Measurements from ENCODE around the gene KIF2C. TPM values are rescaled to one million over a fixed set of nuclear protein-coding genes. Genes with fewer than 3 reads are reported as not detected.
"Not testable (repeated sequence)": the region's sequence is repeated elsewhere in the genome, so short reads cannot be mapped to it uniquely, and the experiment has no call there.

The KIF2C gene
- total RNA-seq, 1 donor from 2014 or later = 78.1 TPM

GRCh38 chr1:44760876-44761275 lies 21.2 kb downstream of the KIF2C start:
- no peak overlapping the region for H3K4me3 Mint-ChIP-seq
- H3K36me3 Mint-ChIP-seq (ENCODE audit: low read depth) = peaks cover 67% of the 10 kb centered on the region
- H3K27ac Mint-ChIP-seq = no peak overlapping the region
- no peaks in the 10 kb centered on the region for H3K9me3 Mint-ChIP-seq
- H3K4me1 Mint-ChIP-seq = peaks cover 5% of the 10 kb centered on the region
- DNase-seq = no peak
- no peaks in the 10 kb centered on the region for H3K27me3 Mint-ChIP-seq
- intact Hi-C loops (cut with micrococcal nuclease) = no loop called here

GRCh38 chr1:44766421-44766820 lies 26.8 kb downstream of the KIF2C start:
- not testable (repeated sequence) for H3K4me3 Mint-ChIP-seq

GRCh38 chr1:44775078-44775929 lies 35.7 kb downstream of the KIF2C start, which contains the start of gene RPS8:
TSS of gene RPS8 (plus strand) at chr1:44775540. CDS start at chr1:44775597, 57 bp downstream.
- H3K27ac Mint-ChIP-seq = peak within 1 kb of the TSS; percentile 94
- H3K9me3 Mint-ChIP-seq = no peaks in the 10 kb centered on the region
- intact Hi-C loops (cut with micrococcal nuclease) = loop anchor here (1.0 to 5.0 kb wide), 4 partner anchors 11 to 44 kb away; partner anchors contain the start of genes KIF2C and RNU5D-1
- peak within 1 kb of the TSS; percentile 89 for H3K4me3 Mint-ChIP-seq
- DNase-seq = peak; percentile 97
- peaks cover 44% of the 10 kb centered on the region for H3K36me3 Mint-ChIP-seq (ENCODE audit: low read depth)
- H3K27me3 Mint-ChIP-seq = no peaks in the 10 kb centered on the region
- peaks cover 31% of the 10 kb centered on the region for H3K4me1 Mint-ChIP-seq

More at GRCh38 chr1:44766421-44766820, 26.8 kb downstream of the KIF2C start:
- intact Hi-C loops (cut with micrococcal nuclease); DNase-seq; H3K9me3 Mint-ChIP-seq; H3K4me1 Mint-ChIP-seq; H3K27me3 Mint-ChIP-seq; H3K27ac Mint-ChIP-seq: not testable (repeated sequence)
- H3K36me3 Mint-ChIP-seq (ENCODE audit: low read depth) = peaks cover 52% of the 10 kb centered on the region

- peak; percentile 73 for DNase-seq
- peak overlapping the region; percentile 94 for H3K27ac Mint-ChIP-seq
These were observed 36.5 kb downstream of the KIF2C start for GRCh38 chr1:44775930-44776729.

GRCh38 chr1:44776730-44777068 lies 37.1 kb downstream of the KIF2C start:
- intact Hi-C loops (cut with micrococcal nuclease) = loop anchor here (5.0 kb wide), 1 partner anchor 36 kb away; no protein-coding TSS in a partner anchor
- Mint-ChIP-seq H3K4me1 (peaks cover 36% of the 10 kb centered on the region), H3K9me3 (no peaks in the 10 kb centered on the region), H3K27me3 (no peaks in the 10 kb centered on the region), H3K27ac (peak overlapping the region; percentile 94), H3K4me3 (peak overlapping the region; percentile 89), H3K36me3 (ENCODE audit: low read depth) (peaks cover 58% of the 10 kb centered on the region)
- no peak for DNase-seq

More at GRCh38 chr1:44775930-44776729, 36.5 kb downstream of the KIF2C start:
- peak overlapping the region; percentile 89 for H3K4me3 Mint-ChIP-seq
- no peaks in the 10 kb centered on the region for H3K9me3 Mint-ChIP-seq
- intact Hi-C loops (cut with micrococcal nuclease) = loop anchor here (1.0 to 5.0 kb wide), 4 partner anchors 10 to 45 kb away; partner anchors contain the start of genes KIF2C and RNU5D-1
- peaks cover 52% of the 10 kb centered on the region for H3K36me3 Mint-ChIP-seq (ENCODE audit: low read depth)
- H3K4me1 Mint-ChIP-seq = peaks cover 35% of the 10 kb centered on the region
- H3K27me3 Mint-ChIP-seq = no peaks in the 10 kb centered on the region

GRCh38 chr1:44777547-44777946 lies 37.9 kb downstream of the KIF2C start:
- intact Hi-C loops (cut with micrococcal nuclease) = loop anchor here (5.0 kb wide), 1 partner anchor 35 kb away; no protein-coding TSS in a partner anchor
- peak overlapping the region; percentile 89 for H3K4me3 Mint-ChIP-seq
- peaks cover 64% of the 10 kb centered on the region for H3K36me3 Mint-ChIP-seq (ENCODE audit: low read depth)
- no peaks in the 10 kb centered on the region for H3K27me3 Mint-ChIP-seq
- peak overlapping the region; percentile 94 for H3K27ac Mint-ChIP-seq
- H3K9me3 Mint-ChIP-seq = no peaks in the 10 kb centered on the region
- peaks cover 36% of the 10 kb centered on the region for H3K4me1 Mint-ChIP-seq
- no peak for DNase-seq

GRCh38 chr1:44777969-44778635 lies 38.5 kb downstream of the KIF2C start:
- intact Hi-C loops (cut with micrococcal nuclease) = loop anchor here (5.0 kb wide), 1 partner anchor 34 kb away; no protein-coding TSS in a partner anchor
- Mint-ChIP-seq H3K9me3 (no peaks in the 10 kb centered on the region), H3K27ac (peak overlapping the region; percentile 94), H3K27me3 (no peaks in the 10 kb centered on the region), H3K36me3 (ENCODE audit: low read depth) (peaks cover 67% of the 10 kb centered on the region), H3K4me1 (peaks cover 36% of the 10 kb centered on the region), H3K4me3 (peak overlapping the region; percentile 89)
- no peak for DNase-seq

- no peaks in the 10 kb centered on the region for H3K9me3 Mint-ChIP-seq
- no peaks in the 10 kb centered on the region for H3K27me3 Mint-ChIP-seq
- H3K4me3 Mint-ChIP-seq = peak overlapping the region; percentile 89
- H3K27ac Mint-ChIP-seq = peak overlapping the region; percentile 84
- peaks cover 42% of the 10 kb centered on the region for H3K4me1 Mint-ChIP-seq
- intact Hi-C loops (cut with micrococcal nuclease) = loop anchor here (5.0 kb wide), 1 partner anchor 33 kb away; no protein-coding TSS in a partner anchor
- H3K36me3 Mint-ChIP-seq (ENCODE audit: low read depth) = peaks cover 73% of the 10 kb centered on the region
- no peak for DNase-seq
These were observed 39.3 kb downstream of the KIF2C start for GRCh38 chr1:44778705-44779576.

- no peak overlapping the region for H3K4me3 Mint-ChIP-seq
- H3K9me3 Mint-ChIP-seq = no peaks in the 10 kb centered on the region
- no peak for DNase-seq
- H3K27me3 Mint-ChIP-seq = no peaks in the 10 kb centered on the region
- H3K27ac Mint-ChIP-seq = no peak overlapping the region
- peaks cover 73% of the 10 kb centered on the region for H3K36me3 Mint-ChIP-seq (ENCODE audit: low read depth)
- intact Hi-C loops (cut with micrococcal nuclease) = no loop called here
- peaks cover 47% of the 10 kb centered on the region for H3K4me1 Mint-ChIP-seq
These were observed 41.0 kb downstream of the KIF2C start for GRCh38 chr1:44780583-44781121.

GRCh38 chr1:44783697-44784093 lies 44.1 kb downstream of the KIF2C start:
- no peak for DNase-seq
- no peaks in the 10 kb centered on the region for H3K27me3 Mint-ChIP-seq
- peaks cover 44% of the 10 kb centered on the region for H3K36me3 Mint-ChIP-seq (ENCODE audit: low read depth)
- peak overlapping the region; percentile 61 for H3K4me3 Mint-ChIP-seq
- peak overlapping the region; percentile 48 for H3K27ac Mint-ChIP-seq
- peaks cover 39% of the 10 kb centered on the region for H3K4me1 Mint-ChIP-seq
- intact Hi-C loops (cut with micrococcal nuclease) = loop anchor here (2.0 kb wide), 1 partner anchor 53 kb away; the partner anchor contains the start of gene RNU5D-1
- no peaks in the 10 kb centered on the region for H3K9me3 Mint-ChIP-seq

- Mint-ChIP-seq H3K36me3 (ENCODE audit: low read depth) (peaks cover 37% of the 10 kb centered on the region), H3K9me3 (no peaks in the 10 kb centered on the region), H3K27me3 (no peaks in the 10 kb centered on the region), H3K4me3 (peak overlapping the region; percentile 83), H3K27ac (peak overlapping the region; percentile 85), H3K4me1 (peaks cover 35% of the 10 kb centered on the region)
- DNase-seq = peak; percentile 81
- intact Hi-C loops (cut with micrococcal nuclease) = loop anchor here (2.0 to 5.0 kb wide), 2 partner anchors 54 to 228 kb away; partner anchors contain the start of genes HECTD3, RNU5D-1 and UROD
These were observed 44.7 kb downstream of the KIF2C start for GRCh38 chr1:44784094-44785028.
